Measurements from ENCODE around the gene ABTB2.

DNA sequence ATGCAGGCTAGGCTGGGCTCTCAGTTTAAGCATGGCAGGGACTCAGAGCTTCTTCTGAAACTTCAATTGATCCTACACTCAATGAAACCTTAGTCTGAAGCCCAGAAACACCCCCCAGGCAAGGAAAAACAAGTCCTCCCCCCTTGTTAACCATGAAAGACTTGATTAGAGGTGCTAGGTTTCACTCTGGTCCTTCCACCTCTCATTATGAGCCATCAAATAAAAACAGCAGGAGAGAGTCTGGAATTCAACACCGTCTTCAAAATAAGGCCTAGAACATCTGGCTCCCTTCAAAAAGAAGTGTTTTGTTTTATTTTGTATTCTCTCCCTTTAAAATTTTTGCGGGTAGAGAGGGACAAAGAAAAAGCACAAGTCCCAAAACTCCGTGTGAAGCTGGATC is 156.7 kb downstream of the ABTB2 start:
- TF ChIP-seq, protein P1, sequence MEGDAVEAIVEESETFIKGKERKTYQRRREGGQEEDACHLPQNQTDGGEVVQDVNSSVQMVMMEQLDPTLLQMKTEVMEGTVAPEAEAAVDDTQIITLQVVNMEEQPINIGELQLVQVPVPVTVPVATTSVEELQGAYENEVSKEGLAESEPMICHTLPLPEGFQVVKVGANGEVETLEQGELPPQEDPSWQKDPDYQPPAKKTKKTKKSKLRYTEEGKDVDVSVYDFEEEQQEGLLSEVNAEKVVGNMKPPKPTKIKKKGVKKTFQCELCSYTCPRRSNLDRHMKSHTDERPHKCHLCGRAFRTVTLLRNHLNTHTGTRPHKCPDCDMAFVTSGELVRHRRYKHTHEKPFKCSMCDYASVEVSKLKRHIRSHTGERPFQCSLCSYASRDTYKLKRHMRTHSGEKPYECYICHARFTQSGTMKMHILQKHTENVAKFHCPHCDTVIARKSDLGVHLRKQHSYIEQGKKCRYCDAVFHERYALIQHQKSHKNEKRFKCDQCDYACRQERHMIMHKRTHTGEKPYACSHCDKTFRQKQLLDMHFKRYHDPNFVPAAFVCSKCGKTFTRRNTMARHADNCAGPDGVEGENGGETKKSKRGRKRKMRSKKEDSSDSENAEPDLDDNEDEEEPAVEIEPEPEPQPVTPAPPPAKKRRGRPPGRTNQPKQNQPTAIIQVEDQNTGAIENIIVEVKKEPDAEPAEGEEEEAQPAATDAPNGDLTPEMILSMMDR (IDR thresholded peaks at IDR 0.05) = no peak
- no peak for TF ChIP-seq POLR2A (IDR thresholded peaks at IDR 0.05)
